Measurements from ENCODE around the gene TMEM106C.

Gene TMEM106C

DNA sequence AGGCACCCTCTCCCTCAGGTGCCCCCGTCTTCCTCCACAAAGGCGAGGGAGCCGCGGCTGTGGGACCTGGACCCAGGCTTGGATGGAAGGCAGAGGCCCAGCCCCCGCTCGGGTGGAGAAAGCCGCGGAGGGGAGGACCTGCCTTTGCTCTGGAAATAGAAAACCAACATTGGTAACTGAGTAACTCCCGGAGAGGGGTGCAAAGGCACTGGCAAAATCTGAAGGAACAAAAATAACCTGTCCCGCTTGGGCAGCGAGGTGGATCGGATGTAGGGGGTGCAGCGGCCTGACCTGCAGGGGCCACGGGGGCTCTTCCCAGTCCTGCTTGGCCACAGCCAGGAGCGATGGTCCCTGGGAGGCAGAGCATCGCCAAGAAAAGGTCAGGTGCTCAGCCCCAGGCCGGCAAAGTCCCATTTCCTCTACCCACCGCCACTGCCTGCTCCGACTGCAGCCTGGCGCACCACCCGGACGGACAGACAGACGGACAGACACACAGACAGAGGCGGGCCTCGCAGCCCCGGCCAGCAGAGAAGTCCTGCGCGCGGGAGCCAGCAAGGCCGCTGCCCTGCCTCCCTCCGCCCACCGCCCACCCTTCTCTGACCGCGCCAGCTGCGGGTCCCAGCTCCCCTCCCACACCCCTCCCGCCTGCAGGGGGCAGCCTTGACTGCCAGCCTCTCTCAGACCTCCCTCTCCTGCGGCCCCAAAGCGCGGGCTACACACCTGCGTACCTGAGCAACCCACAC, 21.4 kb upstream of the TMEM106C start:
- Mint-ChIP-seq H3K36me3 (ENCODE audit: low read depth) (no peaks in the 10 kb centered on the region), H3K27ac (no peak overlapping the region), H3K4me3 (no peak overlapping the region), H3K27me3 (ENCODE audit: low read depth, poor library complexity) (peaks cover 15% of the 10 kb centered on the region), H3K4me1 (peaks cover 46% of the 10 kb centered on the region), H3K9me3 (no peaks in the 10 kb centered on the region)
- DNase-seq = peak; percentile 43
- TF ChIP-seq, protein P1, sequence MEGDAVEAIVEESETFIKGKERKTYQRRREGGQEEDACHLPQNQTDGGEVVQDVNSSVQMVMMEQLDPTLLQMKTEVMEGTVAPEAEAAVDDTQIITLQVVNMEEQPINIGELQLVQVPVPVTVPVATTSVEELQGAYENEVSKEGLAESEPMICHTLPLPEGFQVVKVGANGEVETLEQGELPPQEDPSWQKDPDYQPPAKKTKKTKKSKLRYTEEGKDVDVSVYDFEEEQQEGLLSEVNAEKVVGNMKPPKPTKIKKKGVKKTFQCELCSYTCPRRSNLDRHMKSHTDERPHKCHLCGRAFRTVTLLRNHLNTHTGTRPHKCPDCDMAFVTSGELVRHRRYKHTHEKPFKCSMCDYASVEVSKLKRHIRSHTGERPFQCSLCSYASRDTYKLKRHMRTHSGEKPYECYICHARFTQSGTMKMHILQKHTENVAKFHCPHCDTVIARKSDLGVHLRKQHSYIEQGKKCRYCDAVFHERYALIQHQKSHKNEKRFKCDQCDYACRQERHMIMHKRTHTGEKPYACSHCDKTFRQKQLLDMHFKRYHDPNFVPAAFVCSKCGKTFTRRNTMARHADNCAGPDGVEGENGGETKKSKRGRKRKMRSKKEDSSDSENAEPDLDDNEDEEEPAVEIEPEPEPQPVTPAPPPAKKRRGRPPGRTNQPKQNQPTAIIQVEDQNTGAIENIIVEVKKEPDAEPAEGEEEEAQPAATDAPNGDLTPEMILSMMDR (IDR thresholded peaks at IDR 0.05) = no peak

- Mint-ChIP-seq H3K27ac (peak overlapping the region; percentile 42), H3K4me3 (no peak overlapping the region), H3K4me1 (peaks cover 53% of the 10 kb centered on the region), H3K27me3 (ENCODE audit: low read depth, poor library complexity) (peaks cover 18% of the 10 kb centered on the region), H3K36me3 (ENCODE audit: low read depth) (no peaks in the 10 kb centered on the region), H3K9me3 (no peaks in the 10 kb centered on the region)
- DNase-seq = no peak
- TF ChIP-seq, protein P1 (IDR thresholded peaks at IDR 0.05) = no peak
These were observed 20.7 kb upstream of the TMEM106C start for GRCh38 chr12:47942614-47943225.

- no peak for DNase-seq
- H3K36me3 Mint-ChIP-seq (ENCODE audit: low read depth) = no peaks in the 10 kb centered on the region
- peak overlapping the region; percentile 26 for H3K27ac Mint-ChIP-seq
- H3K9me3 Mint-ChIP-seq = no peaks in the 10 kb centered on the region
- peaks cover 22% of the 10 kb centered on the region for H3K27me3 Mint-ChIP-seq (ENCODE audit: low read depth, poor library complexity)
- H3K4me1 Mint-ChIP-seq = peaks cover 53% of the 10 kb centered on the region
- TF ChIP-seq, protein P1 (IDR thresholded peaks at IDR 0.05) = no peak
- H3K4me3 Mint-ChIP-seq = no peak overlapping the region
These were observed 19.6 kb upstream of the TMEM106C start for GRCh38 chr12:47943623-47944340.

DNA sequence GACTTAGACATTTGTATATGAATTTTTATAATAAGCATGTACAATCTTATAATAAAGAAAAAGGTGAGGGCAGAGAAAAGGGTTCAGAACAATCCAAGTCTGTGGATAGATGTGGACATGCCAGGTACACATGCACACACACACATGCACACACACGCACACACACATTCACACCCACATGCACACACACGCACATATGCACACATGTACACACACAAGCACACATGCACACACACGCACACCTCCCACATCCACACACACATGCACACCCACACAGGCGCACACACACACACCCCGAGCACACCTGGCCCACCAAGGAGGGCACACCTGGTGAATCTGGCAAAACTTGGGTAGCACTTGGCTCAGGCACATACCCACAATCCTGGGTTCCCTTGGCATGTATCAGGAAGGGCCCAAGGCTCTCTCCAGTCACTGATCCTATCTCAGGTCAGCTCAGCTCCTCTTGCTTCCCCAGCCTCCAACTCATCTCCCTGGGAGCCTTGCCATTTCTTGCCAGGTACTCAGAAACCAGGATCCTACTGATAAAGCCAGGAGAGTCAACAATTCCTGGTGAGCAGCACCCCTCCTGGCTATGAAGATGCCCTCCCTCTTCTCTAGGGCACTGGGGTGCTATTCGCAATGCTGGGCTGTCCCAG, 18.6 kb upstream of the TMEM106C start:
- Mint-ChIP-seq H3K27ac (no peak overlapping the region), H3K4me3 (no peak overlapping the region), H3K27me3 (ENCODE audit: low read depth, poor library complexity) (peaks cover 22% of the 10 kb centered on the region), H3K4me1 (peaks cover 62% of the 10 kb centered on the region), H3K36me3 (ENCODE audit: low read depth) (no peaks in the 10 kb centered on the region), H3K9me3 (no peaks in the 10 kb centered on the region)
- DNase-seq = no peak
- TF ChIP-seq, protein P1 (IDR thresholded peaks at IDR 0.05) = no peak

DNA sequence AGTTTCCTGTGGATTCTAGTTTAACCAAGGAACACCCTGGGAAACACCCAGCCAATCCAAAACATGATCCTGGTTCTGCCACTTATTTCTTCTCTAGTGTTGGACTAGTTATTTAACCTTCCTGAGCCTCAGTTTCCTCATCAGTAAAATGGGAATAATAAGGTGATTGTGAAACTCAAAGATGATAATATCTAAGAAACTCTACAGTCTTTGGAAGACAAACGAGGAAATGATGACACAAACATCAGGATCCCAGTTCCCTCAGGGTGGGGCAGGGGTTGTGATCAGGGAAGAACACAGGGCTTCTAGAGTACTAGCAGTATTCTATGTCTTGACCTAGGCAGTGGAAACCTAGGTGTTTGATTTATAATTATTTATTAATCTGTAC, 18.1 kb upstream of the TMEM106C start:
- DNase-seq = no peak
- peaks cover 63% of the 10 kb centered on the region for H3K4me1 Mint-ChIP-seq
- TF ChIP-seq, protein P1 (IDR thresholded peaks at IDR 0.05) = no peak
- no peaks in the 10 kb centered on the region for H3K36me3 Mint-ChIP-seq (ENCODE audit: low read depth)
- no peaks in the 10 kb centered on the region for H3K9me3 Mint-ChIP-seq
- H3K4me3 Mint-ChIP-seq = no peak overlapping the region
- peaks cover 22% of the 10 kb centered on the region for H3K27me3 Mint-ChIP-seq (ENCODE audit: low read depth, poor library complexity)
- no peak overlapping the region for H3K27ac Mint-ChIP-seq

Data from nephron progenitor cell (in vitro differentiated cells).